ENCODE results near the gene PRR18. TPM values are rescaled to one million over a fixed set of nuclear protein-coding genes. Genes with fewer than 3 reads are reported as not detected.

PRR18 gene
- total and polyA plus RNA-seq, 10 donors = 0.03 to 0.30 (median 0.18) TPM; not detected in 6

GRCh38 chr6:166293731-166294584 is 14.2 kb downstream of the PRR18 start:
- H3K4me1 ChIP-seq = no peaks in the 10 kb centered on the region
- no peak for DNase-seq

GRCh38 chr6:166289207-166290060 is 18.8 kb downstream of the PRR18 start:
- Histone ChIP-seq H3K27ac (no peak overlapping the region), H3K4me3 (no peak overlapping the region), H3K27me3 (replicated peaks in 1 of 7) (peaks cover 0 to 9% (median 0%) of the 10 kb centered on the region in 7 donors), H3K4me1 (peaks cover 7 to 21% (median 17%) of the 10 kb centered on the region in 6 donors), H3K9me3 (no peaks in the 10 kb centered on the region), H3K36me3 (no peaks in the 10 kb centered on the region)
- TF ChIP-seq POLR2A (IDR thresholded peaks at IDR 0.05) = no peak
- no peak for TF ChIP-seq POLR2AphosphoS5 (IDR thresholded peaks at IDR 0.05)
- TF ChIP-seq CTCF (IDR thresholded peaks at IDR 0.05 in 8 of 11, conservative IDR thresholded peaks at IDR 0.05 in 3 of 11) = no peak
- intact Hi-C loops (cut with DNase I; ENCODE audit: low total_unique reads) = no loop called here
- DNase-seq = no peak
- 90 to 98% (median 94%) methylated on average over 14 of the region's 14 CpGs for WGBS, 5 donors

More at GRCh38 chr6:166293731-166294584, 14.2 kb downstream of the PRR18 start:
- WGBS, 5 donors = 81 to 89% (median 85%) methylated on average over 12 of the region's 12 CpGs
- intact Hi-C loops (cut with DNase I; ENCODE audit: low total_unique reads) = no loop called here
- Histone ChIP-seq H3K27ac (no peak overlapping the region), H3K9me3 (no peaks in the 10 kb centered on the region), H3K27me3 (replicated peaks in 1 of 7) (peaks cover 0 to 31% (median 0%) of the 10 kb centered on the region in 7 donors), H3K36me3 (no peaks in the 10 kb centered on the region), H3K4me3 (no peak overlapping the region)
- TF ChIP-seq POLR2AphosphoS5 (IDR thresholded peaks at IDR 0.05) (no peak), POLR2A (IDR thresholded peaks at IDR 0.05) (no peak), CTCF (IDR thresholded peaks at IDR 0.05 in 8 of 11, conservative IDR thresholded peaks at IDR 0.05 in 3 of 11) (no peak)

GRCh38 chr6:166286839-166287271 is 21.3 kb downstream of the PRR18 start:
- intact Hi-C loops (cut with DNase I; ENCODE audit: low total_unique reads) = no loop called here
- WGBS, 5 donors = 27 to 41% (median 35%) methylated on average over 8 of the region's 8 CpGs
- Histone ChIP-seq H3K4me1 (peaks cover 7 to 21% (median 17%) of the 10 kb centered on the region in 6 donors), H3K9me3 (no peaks in the 10 kb centered on the region), H3K36me3 (no peaks in the 10 kb centered on the region), H3K4me3 (peak overlapping the region in 1 of 8 donors; percentile 24), H3K27me3 (replicated peaks in 1 of 7) (peaks cover 0 to 19% (median 0%) of the 10 kb centered on the region in 7 donors), H3K27ac (peak overlapping the region in 6 of 8 donors; percentile 23 to 65 (median 56))
- TF ChIP-seq POLR2AphosphoS5 (IDR thresholded peaks at IDR 0.05) = peak in 1 of 3 donors; percentile 74
- TF ChIP-seq CTCF (IDR thresholded peaks at IDR 0.05 in 8 of 11, conservative IDR thresholded peaks at IDR 0.05 in 3 of 11) = no peak
- no peak for TF ChIP-seq POLR2A (IDR thresholded peaks at IDR 0.05)
- DNase-seq = peak; percentile 73

Measured in spleen (tissue), 11 donors.